ENCODE measurements around the gene PTCD3.

GRCh38 chr2:86118130-86118529 is 12.1 kb downstream of the PTCD3 start:
- TF ChIP-seq SCRT1 (tag by site-specific recombination; IDR thresholded peaks at IDR 0.05; ENCODE audit: borderline replicate concordance) (no peak), ZBTB26 (tag by site-specific recombination; optimal IDR thresholded peaks at IDR 0.05) (no peak), MYNN (tag by site-specific recombination; IDR thresholded peaks at IDR 0.05; ENCODE audit: borderline replicate concordance) (no peak), ZSCAN18 (tag by site-specific recombination; IDR thresholded peaks at IDR 0.05) (no peak), CTCF (tag by site-specific recombination; IDR thresholded peaks at IDR 0.05) (no peak), PRDM1 (tag by site-specific recombination; IDR thresholded peaks at IDR 0.05) (no peak), ZNF18 (tag by site-specific recombination; IDR thresholded peaks at IDR 0.05) (no peak)

Data from HEK293 (cell line).